ENCODE measurements around the gene ABCA1.
"Not testable (repeated sequence)": the region's sequence is repeated elsewhere in the genome, so short reads cannot be mapped to it uniquely, and the experiment has no call there.

Gene ABCA1

GRCh38 chr9:104961238-104961637, 33.3 kb upstream of the ABCA1 start:
- Histone ChIP-seq H3K36me3 (ENCODE audit: control insufficient read depth in 4 of 4, insufficient read depth in 4 of 4, low read length in 3 of 4) (no peaks in the 10 kb centered on the region), H3K27ac (ENCODE audit: insufficient read depth in 1 of 2, low read depth in 1 of 2, low read length in 2 of 2, poor library complexity in 1 of 2, severe bottlenecking in 2 of 2) (no peak overlapping the region), H3K9me3 (ENCODE audit: control extremely low read depth in 1 of 5, control insufficient read depth in 4 of 5, insufficient read depth in 2 of 5, low read depth in 1 of 5, low read length in 4 of 5) (no peaks in the 10 kb centered on the region), H3K4me3 (ENCODE audit: control insufficient read depth in 1 of 7, extremely low read depth in 1 of 7, insufficient read depth in 4 of 7, low read depth in 2 of 7, low read length in 6 of 7) (no peak overlapping the region), H3K4me1 (ENCODE audit: control extremely low read depth in 1 of 4, control insufficient read depth in 4 of 4, insufficient read depth in 4 of 4, low read length in 3 of 4) (peaks cover 0 to 15% (median 6%) of the 10 kb centered on the region in 4 experiments), H3K27me3 (replicated peaks in 2 of 5; ENCODE audit: control insufficient read depth in 4 of 5, insufficient read depth in 5 of 5, low read length in 4 of 5) (no peaks in the 10 kb centered on the region)
- DNase-seq = peak; percentile 52 to 85 (median 80)
- 85% methylated on average over 5 of the region's 5 CpGs for WGBS (ENCODE audit: insufficient coverage)
- ChIA-PET POLR2A (interaction anchor here (0.9 kb wide), 1 partner anchor 33 kb away, joined by 3 read pairs; the partner anchor contains the start of gene ABCA1), CTCF (interaction anchor here (0.7 to 2.2 kb wide), 2 partner anchors 31 to 34 kb away, joined by 3 to 12 read pairs; partner anchors contain the start of gene ABCA1)

GRCh38 chr9:104960662-104961061, 32.7 kb upstream of the ABCA1 start:
- H3K9me3 ChIP-seq (ENCODE audit: control extremely low read depth in 1 of 5, control insufficient read depth in 4 of 5, insufficient read depth in 2 of 5, low read depth in 1 of 5, low read length in 4 of 5) = no peaks in the 10 kb centered on the region
- peaks cover 0 to 15% (median 6%) of the 10 kb centered on the region in 4 experiments for H3K4me1 ChIP-seq (ENCODE audit: control extremely low read depth in 1 of 4, control insufficient read depth in 4 of 4, insufficient read depth in 4 of 4, low read length in 3 of 4)
- no peak overlapping the region for H3K27ac ChIP-seq (ENCODE audit: insufficient read depth in 1 of 2, low read depth in 1 of 2, low read length in 2 of 2, poor library complexity in 1 of 2, severe bottlenecking in 2 of 2)
- no peaks in the 10 kb centered on the region for H3K27me3 ChIP-seq (replicated peaks in 2 of 5; ENCODE audit: control insufficient read depth in 4 of 5, insufficient read depth in 5 of 5, low read length in 4 of 5)
- no peak overlapping the region for H3K4me3 ChIP-seq (ENCODE audit: control insufficient read depth in 1 of 7, extremely low read depth in 1 of 7, insufficient read depth in 4 of 7, low read depth in 2 of 7, low read length in 6 of 7)
- ChIA-PET POLR2A (interaction anchor here (0.9 kb wide), 1 partner anchor 33 kb away, joined by 3 read pairs; the partner anchor contains the start of gene ABCA1), CTCF (interaction anchor here (2.2 kb wide), 1 partner anchor 33 kb away, joined by 12 read pairs; the partner anchor contains the start of gene ABCA1)
- H3K36me3 ChIP-seq (ENCODE audit: control insufficient read depth in 4 of 4, insufficient read depth in 4 of 4, low read length in 3 of 4) = no peaks in the 10 kb centered on the region
- WGBS (ENCODE audit: insufficient coverage) = 83% methylated on average over 1 of the region's 2 CpGs
- DNase-seq = no peak

GRCh38 chr9:104958751-104959150, 30.8 kb upstream of the ABCA1 start:
- Histone ChIP-seq H3K27me3 (replicated peaks in 2 of 5; ENCODE audit: control insufficient read depth in 4 of 5, insufficient read depth in 5 of 5, low read length in 4 of 5) (no peaks in the 10 kb centered on the region), H3K9me3 (ENCODE audit: control extremely low read depth in 1 of 5, control insufficient read depth in 4 of 5, insufficient read depth in 2 of 5, low read depth in 1 of 5, low read length in 4 of 5) (no peaks in the 10 kb centered on the region), H3K27ac (ENCODE audit: insufficient read depth in 1 of 2, low read depth in 1 of 2, low read length in 2 of 2, poor library complexity in 1 of 2, severe bottlenecking in 2 of 2) (no peak overlapping the region), H3K4me1 (ENCODE audit: control extremely low read depth in 1 of 4, control insufficient read depth in 4 of 4, insufficient read depth in 4 of 4, low read length in 3 of 4) (peaks cover 0 to 15% (median 6%) of the 10 kb centered on the region in 4 experiments), H3K36me3 (ENCODE audit: control insufficient read depth in 4 of 4, insufficient read depth in 4 of 4, low read length in 3 of 4) (no peaks in the 10 kb centered on the region), H3K4me3 (ENCODE audit: control insufficient read depth in 1 of 7, extremely low read depth in 1 of 7, insufficient read depth in 4 of 7, low read depth in 2 of 7, low read length in 6 of 7) (no peak overlapping the region)
- no peak for DNase-seq
- WGBS (ENCODE audit: insufficient coverage) = 80% methylated on average over 1 of the region's 1 CpG
- CTCF ChIA-PET = interaction anchor here (0.7 to 1.1 kb wide), 3 partner anchors 14 to 158 kb away, joined by 3 read pairs; no protein-coding TSS in a partner anchor
- POLR2A ChIA-PET = no interaction called here

GRCh38 chr9:104958006-104958405, 30.1 kb upstream of the ABCA1 start:
- H3K27me3 ChIP-seq (replicated peaks in 2 of 5; ENCODE audit: control insufficient read depth in 4 of 5, insufficient read depth in 5 of 5, low read length in 4 of 5); H3K27ac ChIP-seq (ENCODE audit: insufficient read depth in 1 of 2, low read depth in 1 of 2, low read length in 2 of 2, poor library complexity in 1 of 2, severe bottlenecking in 2 of 2); POLR2A ChIA-PET; H3K4me3 ChIP-seq (ENCODE audit: control insufficient read depth in 1 of 7, extremely low read depth in 1 of 7, insufficient read depth in 4 of 7, low read depth in 2 of 7, low read length in 6 of 7); DNase-seq; H3K36me3 ChIP-seq (ENCODE audit: control insufficient read depth in 4 of 4, insufficient read depth in 4 of 4, low read length in 3 of 4); H3K9me3 ChIP-seq (ENCODE audit: control extremely low read depth in 1 of 5, control insufficient read depth in 4 of 5, insufficient read depth in 2 of 5, low read depth in 1 of 5, low read length in 4 of 5): not testable (repeated sequence)
- CTCF ChIA-PET = interaction anchor here (0.9 kb wide), 1 partner anchor 158 kb away, joined by 3 read pairs; no protein-coding TSS in a partner anchor
- H3K4me1 ChIP-seq (ENCODE audit: control extremely low read depth in 1 of 4, control insufficient read depth in 4 of 4, insufficient read depth in 4 of 4, low read length in 3 of 4) = peaks cover 0 to 15% (median 6%) of the 10 kb centered on the region in 4 experiments
- WGBS (ENCODE audit: insufficient coverage) = 100% methylated on average over 3 of the region's 4 CpGs

GRCh38 chr9:104951487-104951886, 23.5 kb upstream of the ABCA1 start:
- Histone ChIP-seq H3K27me3 (replicated peaks in 2 of 5; ENCODE audit: control insufficient read depth in 4 of 5, insufficient read depth in 5 of 5, low read length in 4 of 5) (no peaks in the 10 kb centered on the region), H3K4me1 (ENCODE audit: control extremely low read depth in 1 of 4, control insufficient read depth in 4 of 4, insufficient read depth in 4 of 4, low read length in 3 of 4) (no peaks in the 10 kb centered on the region), H3K4me3 (ENCODE audit: control insufficient read depth in 1 of 7, extremely low read depth in 1 of 7, insufficient read depth in 4 of 7, low read depth in 2 of 7, low read length in 6 of 7) (no peak overlapping the region), H3K36me3 (ENCODE audit: control insufficient read depth in 4 of 4, insufficient read depth in 4 of 4, low read length in 3 of 4) (no peaks in the 10 kb centered on the region), H3K9me3 (ENCODE audit: control extremely low read depth in 1 of 5, control insufficient read depth in 4 of 5, insufficient read depth in 2 of 5, low read depth in 1 of 5, low read length in 4 of 5) (no peaks in the 10 kb centered on the region), H3K27ac (ENCODE audit: insufficient read depth in 1 of 2, low read depth in 1 of 2, low read length in 2 of 2, poor library complexity in 1 of 2, severe bottlenecking in 2 of 2) (no peak overlapping the region)
- DNase-seq = no peak
- WGBS (ENCODE audit: insufficient coverage) = 100% methylated on average over 3 of the region's 4 CpGs
- ChIA-PET CTCF (no interaction called here), POLR2A (no interaction called here)

- CTCF ChIA-PET = no interaction called here
- H3K4me3 ChIP-seq (ENCODE audit: control insufficient read depth in 1 of 7, extremely low read depth in 1 of 7, insufficient read depth in 4 of 7, low read depth in 2 of 7, low read length in 6 of 7) = no peak overlapping the region
- POLR2A ChIA-PET = no interaction called here
Observed at GRCh38 chr9:104950838-104951237, 22.9 kb upstream of the ABCA1 start.

GRCh38 chr9:104948277-104948676, 20.3 kb upstream of the ABCA1 start:
- no peak for DNase-seq
- Histone ChIP-seq H3K9me3 (ENCODE audit: control extremely low read depth in 1 of 5, control insufficient read depth in 4 of 5, insufficient read depth in 2 of 5, low read depth in 1 of 5, low read length in 4 of 5) (no peaks in the 10 kb centered on the region), H3K27ac (ENCODE audit: insufficient read depth in 1 of 2, low read depth in 1 of 2, low read length in 2 of 2, poor library complexity in 1 of 2, severe bottlenecking in 2 of 2) (no peak overlapping the region), H3K4me3 (ENCODE audit: control insufficient read depth in 1 of 7, extremely low read depth in 1 of 7, insufficient read depth in 4 of 7, low read depth in 2 of 7, low read length in 6 of 7) (no peak overlapping the region), H3K4me1 (ENCODE audit: control extremely low read depth in 1 of 4, control insufficient read depth in 4 of 4, insufficient read depth in 4 of 4, low read length in 3 of 4) (peaks cover 0 to 2% (median 0%) of the 10 kb centered on the region in 4 experiments), H3K27me3 (replicated peaks in 2 of 5; ENCODE audit: control insufficient read depth in 4 of 5, insufficient read depth in 5 of 5, low read length in 4 of 5) (no peaks in the 10 kb centered on the region), H3K36me3 (ENCODE audit: control insufficient read depth in 4 of 4, insufficient read depth in 4 of 4, low read length in 3 of 4) (no peaks in the 10 kb centered on the region)
- ChIA-PET CTCF (no interaction called here), POLR2A (no interaction called here)
- WGBS (ENCODE audit: insufficient coverage) = no CpG with 5 or more reads among the region's 3 CpGs

More at GRCh38 chr9:104950838-104951237, 22.9 kb upstream of the ABCA1 start:
- 100% methylated on average over 3 of the region's 4 CpGs for WGBS (ENCODE audit: insufficient coverage)
- Histone ChIP-seq H3K27me3 (replicated peaks in 2 of 5; ENCODE audit: control insufficient read depth in 4 of 5, insufficient read depth in 5 of 5, low read length in 4 of 5) (no peaks in the 10 kb centered on the region), H3K9me3 (ENCODE audit: control extremely low read depth in 1 of 5, control insufficient read depth in 4 of 5, insufficient read depth in 2 of 5, low read depth in 1 of 5, low read length in 4 of 5) (no peaks in the 10 kb centered on the region), H3K27ac (ENCODE audit: insufficient read depth in 1 of 2, low read depth in 1 of 2, low read length in 2 of 2, poor library complexity in 1 of 2, severe bottlenecking in 2 of 2) (no peak overlapping the region), H3K4me1 (ENCODE audit: control extremely low read depth in 1 of 4, control insufficient read depth in 4 of 4, insufficient read depth in 4 of 4, low read length in 3 of 4) (no peaks in the 10 kb centered on the region), H3K36me3 (ENCODE audit: control insufficient read depth in 4 of 4, insufficient read depth in 4 of 4, low read length in 3 of 4) (no peaks in the 10 kb centered on the region)
- no peak for DNase-seq
